Thoracic aorta (tissue), 2 donors: ENCODE results near the gene UPK3A. TPM values are rescaled to one million over a fixed set of nuclear protein-coding genes. Genes with fewer than 3 reads are reported as not detected.
A peak's percentile ranks its signal among the peaks of the same experiment; 100 is the strongest.

ENCODE experiments used
- ATAC-seq: fragments of 150-250 bp; one replicate; pipeline ENCODE4 v1.8.0; 2017; ENCODE audit warnings: low read depth; ENCODE audit not compliant: insufficient number of reproducible peaks, low FRiP score
- DNase-seq: peaks from one replicate; pipeline ENCODE4 v3.0.0-alpha.2; 2020; ENCODE audit warnings: low spot score
- H3K27ac ChIP-seq, 2 donors: fragments of 200-600 bp; sonication (generic); 1 replicate in 1 of 2; 2 replicates in 1 of 2; pipeline ENCODE4 v1.5.1; 2016; ENCODE audit warnings: mild to moderate bottlenecking in 2 of 2, moderate library complexity in 2 of 2
- H3K27me3 ChIP-seq: fragments of 200-600 bp; sonication (generic); replicated peaks from 2 replicates; pipeline ENCODE4 v1.6.0; 2016; ENCODE audit warnings: mild to moderate bottlenecking; ENCODE audit not compliant: insufficient read depth
- H3K36me3 ChIP-seq: fragments of 200-600 bp; sonication (generic); one replicate; pipeline ENCODE4 v1.5.1; 2016
- H3K4me1 ChIP-seq, 2 donors: fragments of 200-600 bp; sonication (generic); 1 replicate in 1 of 2; 2 replicates in 1 of 2; pipeline versions ENCODE4 v1.5.1 to v1.6.0; 2016; ENCODE audit warnings: low read depth in 2 of 2, mild to moderate bottlenecking in 1 of 2; ENCODE audit not compliant: control insufficient read depth in 1 of 2
- H3K4me3 ChIP-seq: fragments of 200-600 bp; sonication (generic); 2 replicates; pipeline ENCODE4 v1.5.1; 2016; ENCODE audit warnings: mild to moderate bottlenecking
- H3K9me3 ChIP-seq: fragments of 200-600 bp; sonication (generic); 2 replicates; pipeline ENCODE4 v1.5.1; 2016
- total RNA-seq, 2 donors: library from RNA; depleted of rRNA; stranded (reverse); fragments of >200 nt; gene quantifications; one replicate each; pipeline versions ENCODE4 v1.1.0 to v1.2.3, GENCODE V29; 2016
- TF ChIP-seq, protein P1 (sequence below): fragments of 200-600 bp; sonication (generic); IDR thresholded peaks from one replicate; pipeline ENCODE4 v1.5.1; 2019; ENCODE audit warnings: antibody characterized with exemption

The UPK3A gene
- total RNA-seq, 2 donors from 2014 or later = not detected

DNA sequence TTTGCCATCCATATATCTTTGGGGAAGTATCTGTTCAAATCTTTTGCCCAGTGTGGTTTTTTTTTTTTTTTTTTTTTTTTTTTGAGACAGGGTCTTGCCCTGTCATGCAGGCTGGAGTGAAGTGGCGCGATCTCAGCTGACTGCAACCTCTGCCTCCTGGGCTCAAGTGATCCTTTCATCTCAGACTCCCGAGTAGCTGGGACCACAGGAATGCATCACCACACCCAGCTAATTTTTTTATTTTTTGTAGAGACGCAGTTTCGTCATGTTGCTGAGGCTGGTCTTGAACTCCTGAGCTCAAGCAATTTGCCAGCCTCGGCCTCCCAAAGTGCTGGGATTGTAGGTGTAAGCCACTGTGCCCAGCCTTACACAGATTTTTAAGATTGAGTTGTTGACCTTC, 20.2 kb downstream of the UPK3A start:
- DNase-seq (no peak), ATAC-seq (no peak)
- Histone ChIP-seq H3K4me3 (no peak overlapping the region), H3K27me3 (no peaks in the 10 kb centered on the region), H3K27ac (no peak overlapping the region), H3K4me1 (peaks cover 0 to 6% of the 10 kb centered on the region in 2 donors), H3K36me3 (no peaks in the 10 kb centered on the region), H3K9me3 (no peaks in the 10 kb centered on the region)
- TF ChIP-seq, protein P1, sequence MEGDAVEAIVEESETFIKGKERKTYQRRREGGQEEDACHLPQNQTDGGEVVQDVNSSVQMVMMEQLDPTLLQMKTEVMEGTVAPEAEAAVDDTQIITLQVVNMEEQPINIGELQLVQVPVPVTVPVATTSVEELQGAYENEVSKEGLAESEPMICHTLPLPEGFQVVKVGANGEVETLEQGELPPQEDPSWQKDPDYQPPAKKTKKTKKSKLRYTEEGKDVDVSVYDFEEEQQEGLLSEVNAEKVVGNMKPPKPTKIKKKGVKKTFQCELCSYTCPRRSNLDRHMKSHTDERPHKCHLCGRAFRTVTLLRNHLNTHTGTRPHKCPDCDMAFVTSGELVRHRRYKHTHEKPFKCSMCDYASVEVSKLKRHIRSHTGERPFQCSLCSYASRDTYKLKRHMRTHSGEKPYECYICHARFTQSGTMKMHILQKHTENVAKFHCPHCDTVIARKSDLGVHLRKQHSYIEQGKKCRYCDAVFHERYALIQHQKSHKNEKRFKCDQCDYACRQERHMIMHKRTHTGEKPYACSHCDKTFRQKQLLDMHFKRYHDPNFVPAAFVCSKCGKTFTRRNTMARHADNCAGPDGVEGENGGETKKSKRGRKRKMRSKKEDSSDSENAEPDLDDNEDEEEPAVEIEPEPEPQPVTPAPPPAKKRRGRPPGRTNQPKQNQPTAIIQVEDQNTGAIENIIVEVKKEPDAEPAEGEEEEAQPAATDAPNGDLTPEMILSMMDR = no peak

DNA sequence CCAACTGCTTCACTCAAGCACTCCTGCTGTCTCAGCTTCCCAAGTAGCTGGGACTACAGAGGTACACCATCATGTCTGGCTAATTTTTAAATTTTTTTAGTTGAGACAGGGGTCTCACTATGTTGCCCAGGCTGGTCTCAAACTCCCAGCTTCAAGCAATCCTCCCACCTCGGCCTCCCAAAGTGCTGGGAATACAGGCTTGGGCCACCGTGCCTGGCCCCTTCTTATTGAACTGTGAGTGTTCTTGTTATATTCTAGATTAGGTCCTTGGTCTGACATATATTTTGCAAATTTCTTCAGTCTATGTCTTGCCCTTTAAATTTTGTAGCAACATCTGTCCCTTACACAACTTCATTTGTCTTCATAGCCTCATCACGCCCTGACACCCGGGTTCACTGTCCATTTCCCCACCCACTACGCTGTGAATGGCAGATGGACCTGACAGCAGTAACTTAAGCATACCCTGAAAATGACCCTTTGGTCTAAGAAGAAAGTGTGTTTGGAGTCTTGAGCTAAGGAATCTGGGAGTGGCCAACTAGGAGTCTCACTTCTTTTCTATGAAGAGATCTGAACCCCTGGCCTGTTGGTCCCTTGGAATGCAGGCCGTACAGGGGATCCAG, 20.8 kb downstream of the UPK3A start:
- H3K4me1 ChIP-seq = peaks cover 0 to 7% of the 10 kb centered on the region in 2 donors
- TF ChIP-seq, protein P1 = no peak
- DNase-seq (no peak), ATAC-seq (no peak)
- H3K27me3 ChIP-seq = no peaks in the 10 kb centered on the region
- no peak overlapping the region for H3K27ac ChIP-seq
- H3K36me3 ChIP-seq = no peaks in the 10 kb centered on the region
- no peak overlapping the region for H3K4me3 ChIP-seq
- H3K9me3 ChIP-seq = no peaks in the 10 kb centered on the region

DNA sequence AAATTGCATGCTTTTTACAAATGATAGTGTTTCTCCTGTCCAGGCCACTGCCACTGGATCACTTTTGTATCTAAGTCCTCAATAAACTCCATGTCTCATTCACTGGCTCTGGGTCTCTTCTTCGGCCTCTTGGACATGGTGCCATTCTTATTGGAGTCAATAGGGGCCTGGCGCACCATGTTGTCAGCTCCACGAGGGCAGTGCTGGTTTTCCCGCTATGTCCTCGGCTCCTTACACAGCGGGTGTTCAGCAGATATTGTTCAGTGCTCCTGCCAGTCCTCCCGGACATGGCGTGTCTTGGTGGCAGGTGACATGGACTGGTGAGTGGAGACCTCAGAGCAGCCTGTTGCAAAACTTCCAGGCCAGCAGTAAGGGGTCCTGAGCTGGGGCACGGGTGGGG, 21.4 kb downstream of the UPK3A start:
- H3K4me1 ChIP-seq = peaks cover 3 to 13% of the 10 kb centered on the region in 2 donors
- H3K27me3 ChIP-seq = no peaks in the 10 kb centered on the region
- no peak for ATAC-seq
- H3K36me3 ChIP-seq = no peaks in the 10 kb centered on the region
- H3K27ac ChIP-seq = no peak overlapping the region
- no peak for DNase-seq
- H3K4me3 ChIP-seq = no peak overlapping the region
- TF ChIP-seq, protein P1 = no peak
- no peaks in the 10 kb centered on the region for H3K9me3 ChIP-seq

DNA sequence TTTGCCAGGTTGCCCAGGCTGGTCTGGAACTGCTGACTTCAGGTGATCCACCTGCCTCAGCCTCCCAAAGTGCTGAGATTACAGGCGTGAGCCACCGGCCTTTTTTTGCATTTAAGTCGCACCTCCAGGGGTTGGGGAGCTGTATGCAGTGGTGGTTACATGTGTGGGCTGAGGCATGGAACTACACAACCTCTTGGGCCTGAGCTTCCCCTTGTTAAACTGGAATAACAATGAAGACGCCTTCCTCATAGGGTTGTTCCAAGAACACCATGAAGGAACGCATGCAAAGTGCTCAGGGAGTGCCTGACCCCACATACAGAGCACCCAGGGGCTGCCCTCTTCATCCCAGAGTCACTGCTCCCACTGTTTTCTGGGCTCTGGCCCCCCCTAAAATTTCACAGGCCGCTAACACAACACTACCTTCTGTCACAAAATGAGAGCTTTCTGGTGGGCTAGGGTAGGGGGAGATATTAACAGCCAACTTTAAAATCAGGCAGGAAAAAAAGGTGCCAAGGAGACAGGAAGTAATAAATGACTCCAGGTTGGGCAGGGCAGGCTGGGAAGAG, 23.7 kb downstream of the UPK3A start:
- TF ChIP-seq, protein P1 = no peak
- H3K4me3 ChIP-seq = no peak overlapping the region
- ATAC-seq (no peak), DNase-seq (no peak)
- H3K4me1 ChIP-seq = peaks cover 6 to 26% of the 10 kb centered on the region in 2 donors
- H3K36me3 ChIP-seq = no peaks in the 10 kb centered on the region
- H3K9me3 ChIP-seq = no peaks in the 10 kb centered on the region
- H3K27me3 ChIP-seq = no peaks in the 10 kb centered on the region
- no peak overlapping the region for H3K27ac ChIP-seq

DNA sequence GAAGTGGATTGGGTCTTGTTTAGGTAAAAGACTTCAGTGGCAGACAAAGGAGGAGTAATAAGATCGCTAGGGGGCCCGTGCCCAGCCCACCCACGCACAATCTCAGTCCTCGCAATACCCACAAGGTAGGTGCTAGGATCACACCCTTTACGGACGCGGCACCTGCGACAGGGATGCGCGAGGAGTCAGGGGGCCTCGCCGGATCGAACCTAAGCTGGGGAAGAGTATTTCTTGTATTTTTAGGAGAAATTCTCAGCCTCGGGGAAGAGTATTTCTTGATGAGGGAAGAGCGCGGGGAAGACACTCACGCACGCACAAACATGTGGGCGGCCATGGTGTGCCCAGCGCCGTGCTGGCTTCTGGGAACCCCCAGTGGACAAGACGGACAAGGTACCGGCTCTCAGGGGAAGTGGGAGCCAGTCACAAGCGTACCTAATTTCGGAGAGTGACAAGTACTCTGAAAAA, 24.2 kb downstream of the UPK3A start:
- peak overlapping the region; percentile 70 to 75 for H3K27ac ChIP-seq
- TF ChIP-seq, protein P1 = no peak
- DNase-seq (no peak), ATAC-seq (no peak)
- H3K27me3 ChIP-seq = no peaks in the 10 kb centered on the region
- peak overlapping the region; percentile 91 for H3K4me3 ChIP-seq
- no peaks in the 10 kb centered on the region for H3K9me3 ChIP-seq
- no peaks in the 10 kb centered on the region for H3K36me3 ChIP-seq
- peaks cover 6 to 31% of the 10 kb centered on the region in 2 donors for H3K4me1 ChIP-seq
